GM18868 (cell line): ENCODE data around the gene CFHR1.
A peak's percentile ranks its signal among the peaks of the same experiment; 100 is the strongest.
"Not testable (repeated sequence)": the region's sequence is repeated elsewhere in the genome, so short reads cannot be mapped to it uniquely, and the experiment has no call there.

Source experiments
- ATAC-seq: cut with Tn5 transposase; IDR thresholded peaks from one replicate; pipeline ENCODE4 v1.9.1; 2021; ENCODE audit warnings: mild to moderate bottlenecking, moderate library complexity; ENCODE audit not compliant: unreplicated experiment

The CFHR1 gene

GRCh38 chr1:196819531-196819930 lies at the start of gene CFHR1:
Gene CFHR1, plus strand, starts transcription at chr1:196819731. Its CDS starts 114 bp downstream, at chr1:196819845.
- ATAC-seq: not testable (repeated sequence)

DNA sequence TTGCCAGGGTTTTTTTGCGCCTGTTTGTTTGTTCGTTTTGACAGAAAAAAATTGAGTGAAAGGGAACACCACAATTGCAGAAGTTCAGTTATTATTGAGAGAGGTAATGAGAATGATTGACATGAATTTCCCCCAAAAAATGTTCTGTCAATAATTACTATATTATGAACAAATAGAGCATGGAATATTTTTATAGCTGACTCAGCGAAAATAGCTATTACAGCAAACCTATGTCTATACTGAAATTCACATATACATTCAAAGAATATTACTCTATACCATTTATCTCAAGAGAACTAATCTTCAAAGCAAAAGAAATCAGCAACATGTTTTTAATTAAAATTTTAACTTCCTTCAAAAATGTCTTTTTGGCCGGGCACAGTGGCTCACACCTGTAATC lies 49.7 kb upstream of the CFHR1 start:
- ATAC-seq: not testable (repeated sequence)

DNA sequence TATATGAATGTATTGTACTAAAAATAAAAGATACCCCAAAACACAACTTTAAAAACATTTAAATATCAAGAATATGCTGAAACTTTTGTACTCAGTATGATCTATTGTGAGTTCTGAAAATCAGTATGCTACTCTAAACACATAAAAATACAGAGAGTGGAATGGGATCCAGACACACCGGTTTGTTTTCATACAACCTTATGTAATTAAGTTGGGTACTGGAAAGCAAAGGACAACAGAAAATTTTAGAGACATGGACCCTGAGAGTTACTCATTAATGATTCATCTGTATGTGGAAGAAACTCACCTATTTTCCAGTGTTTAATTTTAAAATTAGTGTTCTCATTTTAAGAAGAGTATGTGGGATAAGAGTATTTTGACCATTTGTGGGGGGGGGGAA lies 45.8 kb upstream of the CFHR1 start:
- ATAC-seq: no peak

DNA sequence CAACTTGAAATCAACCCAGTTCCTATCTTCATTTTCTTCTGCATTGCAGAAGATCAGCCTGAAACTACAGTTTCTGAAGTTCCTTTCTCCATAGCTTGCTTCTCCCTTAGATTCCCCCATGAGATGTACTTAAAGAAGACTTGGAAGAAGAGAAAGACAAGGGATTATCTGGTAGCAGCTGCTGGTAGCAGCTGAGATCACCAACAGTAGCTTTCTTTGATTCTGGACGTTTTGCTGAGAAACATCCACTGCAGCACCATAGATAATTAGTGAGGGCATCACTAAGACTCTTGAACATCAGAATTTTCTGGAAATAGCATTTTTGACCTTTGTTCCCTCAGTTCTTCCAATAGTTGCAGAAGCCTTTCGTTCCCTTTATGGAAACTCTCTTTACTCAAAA lies 45.4 kb upstream of the CFHR1 start:
- no peak for ATAC-seq

- no peak for ATAC-seq
Observed at GRCh38 chr1:196774603-196775002, 44.9 kb upstream of the CFHR1 start, which contains the start of gene CFHR3. Gene CFHR3, plus strand, starts transcription at chr1:196774840. Its CDS starts 47 bp downstream, at chr1:196774887.

DNA sequence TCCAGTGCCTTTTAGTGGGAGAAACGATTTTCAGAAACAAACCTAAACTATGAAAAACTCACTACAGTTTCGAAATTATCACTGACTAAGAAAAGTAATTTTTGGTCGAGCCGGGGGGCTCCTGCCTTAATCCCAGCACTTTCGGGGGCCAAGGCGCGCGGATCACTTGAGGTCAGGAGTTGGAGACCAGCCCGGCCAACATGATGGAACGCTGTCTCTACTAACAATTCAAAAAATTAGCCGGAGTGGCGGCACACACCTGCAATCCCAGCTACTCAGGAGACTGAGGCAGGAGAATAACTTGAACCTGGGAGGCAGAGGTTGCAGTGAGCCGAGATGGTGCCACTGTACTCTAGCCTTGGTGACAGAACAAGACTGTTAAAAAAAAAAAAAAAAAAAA lies 41.9 kb upstream of the CFHR1 start:
- ATAC-seq: no peak

- ATAC-seq: no peak
Observed at GRCh38 chr1:196779093-196779492, 40.4 kb upstream of the CFHR1 start.

GRCh38 chr1:196791252-196791651 lies 28.3 kb upstream of the CFHR1 start:
- not testable (repeated sequence) for ATAC-seq

DNA sequence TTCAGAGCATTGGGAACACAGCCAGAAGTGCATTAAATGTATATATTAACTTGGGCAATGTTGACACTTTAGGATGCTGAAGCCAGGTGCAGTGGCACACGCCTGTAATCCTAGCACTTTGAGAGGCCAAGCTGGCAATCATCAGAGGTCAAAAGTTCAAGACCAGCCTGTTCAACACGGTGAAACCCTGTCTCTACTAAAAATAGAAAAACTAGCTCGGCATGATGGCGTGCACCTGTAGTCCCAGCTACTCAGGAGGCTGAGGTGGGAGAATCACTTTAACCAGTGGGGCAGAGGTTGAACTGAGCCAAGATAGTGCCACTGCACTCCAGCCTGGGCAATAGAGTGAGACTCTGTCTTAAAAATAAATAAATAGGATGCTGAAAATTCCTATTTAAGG lies 25.4 kb upstream of the CFHR1 start:
- not testable (repeated sequence) for ATAC-seq

- ATAC-seq: no peak
Observed at GRCh38 chr1:196797891-196798290, 21.6 kb upstream of the CFHR1 start.

DNA sequence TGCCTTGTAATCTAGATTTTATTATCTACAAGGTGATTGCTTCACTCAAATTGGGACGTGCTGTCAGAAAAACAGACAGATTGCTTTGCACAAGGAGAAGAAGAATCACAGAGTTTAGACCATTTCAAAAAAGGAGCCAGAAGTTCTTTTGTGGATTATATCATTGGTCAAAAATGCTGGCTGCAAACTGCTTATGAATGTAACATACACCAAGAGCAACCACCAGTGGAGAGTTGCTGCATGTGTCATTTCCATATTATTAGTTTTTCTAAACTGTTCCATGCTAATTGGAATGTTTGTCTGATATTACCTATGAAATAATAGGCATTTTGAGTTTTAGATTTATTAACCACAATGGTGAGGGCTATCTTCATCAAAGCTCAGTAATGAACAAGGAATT lies 17.6 kb upstream of the CFHR1 start:
- ATAC-seq: not testable (repeated sequence)

DNA sequence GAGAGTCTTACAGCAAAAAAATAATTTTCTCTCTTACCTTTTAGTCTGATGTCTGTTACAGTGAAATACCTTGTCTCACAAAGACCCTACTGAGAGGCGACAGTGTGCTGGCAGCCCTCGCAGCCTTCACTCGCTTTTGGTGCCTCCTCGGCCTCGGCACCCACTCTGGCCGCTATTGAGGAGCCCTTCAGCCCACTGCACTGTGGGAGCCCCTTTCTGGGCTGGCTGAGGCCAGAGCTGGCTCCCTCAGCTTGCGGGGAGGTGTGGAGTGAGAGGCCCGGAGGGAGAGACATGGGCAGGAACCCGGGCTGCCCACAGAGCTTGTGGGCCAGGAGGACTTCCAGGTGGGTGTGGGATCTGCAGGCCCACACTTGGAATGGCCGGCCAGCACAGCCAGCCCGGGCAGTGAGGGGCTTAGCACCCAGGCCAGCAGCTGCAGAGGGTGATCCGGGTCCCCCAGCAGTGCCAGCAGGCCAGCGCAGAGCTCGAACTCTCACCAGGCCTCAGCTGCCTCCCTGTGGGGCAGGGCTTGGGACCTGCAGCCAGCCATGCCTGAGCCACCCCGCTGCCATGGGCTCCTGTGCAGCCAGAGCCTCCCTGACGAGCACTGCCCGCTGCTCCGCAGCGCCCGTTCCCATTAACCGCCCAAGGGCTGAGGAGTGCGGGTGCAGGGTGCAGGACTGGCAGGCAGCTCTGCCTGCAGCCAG lies 10.8 kb upstream of the CFHR1 start:
- no peak for ATAC-seq

GRCh38 chr1:196817442-196817841 lies 2.1 kb upstream of the CFHR1 start:
- ATAC-seq: not testable (repeated sequence)

DNA sequence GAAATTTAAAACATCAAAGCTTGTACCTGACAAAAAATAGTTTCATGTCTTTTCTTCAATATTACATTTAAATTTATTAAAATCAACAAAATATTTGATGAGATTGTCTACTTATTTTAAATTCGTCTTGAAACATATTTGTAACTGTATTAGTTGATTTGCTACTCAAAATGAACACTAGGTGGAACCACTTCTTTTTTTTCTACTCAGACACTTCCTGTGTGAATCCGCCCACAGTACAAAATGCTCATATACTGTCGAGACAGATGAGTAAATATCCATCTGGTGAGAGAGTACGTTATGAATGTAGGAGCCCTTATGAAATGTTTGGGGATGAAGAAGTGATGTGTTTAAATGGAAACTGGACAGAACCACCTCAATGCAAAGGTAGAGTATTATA lies 8.3 kb downstream of the CFHR1 start:
- peak; percentile 99 for ATAC-seq

- not testable (repeated sequence) for ATAC-seq
Observed at GRCh38 chr1:196849613-196850492, 30.3 kb downstream of the CFHR1 start.

- ATAC-seq: no peak
Observed at GRCh38 chr1:196856053-196856452, 36.5 kb downstream of the CFHR1 start.

GRCh38 chr1:196857188-196857587 lies 37.7 kb downstream of the CFHR1 start:
- ATAC-seq: no peak

GRCh38 chr1:196858811-196859210 lies 39.3 kb downstream of the CFHR1 start:
- no peak for ATAC-seq

GRCh38 chr1:196860323-196860884 lies 40.9 kb downstream of the CFHR1 start:
- ATAC-seq: no peak

GRCh38 chr1:196861429-196861828 lies 41.9 kb downstream of the CFHR1 start:
- ATAC-seq: no peak

DNA sequence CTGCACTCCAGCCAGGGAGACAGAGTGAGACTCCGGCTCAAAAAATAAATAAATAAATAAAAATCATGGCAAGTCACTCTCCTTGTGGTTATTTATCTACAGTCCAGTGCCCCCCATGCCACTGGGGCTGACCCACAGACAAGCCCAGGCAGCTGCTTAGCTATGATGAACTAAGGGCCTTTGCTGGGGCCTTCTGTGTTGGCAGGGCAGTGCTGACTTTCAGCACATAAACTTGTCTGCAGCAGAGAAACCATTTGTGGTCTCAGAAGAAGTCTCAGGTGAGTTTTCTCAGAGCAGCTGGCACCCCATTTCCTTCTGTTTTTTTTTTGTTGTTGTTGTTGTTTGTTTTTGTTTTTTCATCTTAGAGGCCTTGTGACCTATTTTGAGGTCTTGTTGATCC lies 47.4 kb downstream of the CFHR1 start:
- no peak for ATAC-seq

DNA sequence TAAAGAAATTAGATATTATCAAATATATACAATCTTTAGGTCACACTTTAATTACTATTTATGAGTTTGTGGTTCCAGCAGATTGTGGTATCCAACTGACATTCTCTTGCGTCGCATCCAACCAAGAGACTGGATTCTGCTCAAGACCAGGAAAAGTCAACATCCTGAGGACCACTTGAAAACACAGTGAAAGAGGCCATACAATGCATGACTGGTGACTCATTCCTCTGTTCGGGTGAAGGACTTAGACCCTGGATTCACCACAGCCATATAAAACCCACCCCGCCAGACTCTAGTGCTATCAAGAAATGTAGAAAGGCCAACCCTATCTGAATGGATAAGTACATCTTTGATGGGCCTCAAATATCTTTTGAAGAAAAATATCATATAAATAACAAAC lies 53.9 kb downstream of the CFHR1 start:
- no peak for ATAC-seq
